Caco-2 (cell line): ENCODE results near the gene RNF121. TPM values are rescaled to one million over a fixed set of nuclear protein-coding genes. Genes with fewer than 3 reads are reported as not detected.

Source experiments
- BruUV-seq: library from RNA; stranded (reverse); fragments of 400-500 nt; replicated peaks from 2 replicates; lab custom pipeline; 2021; lab: Mats Ljungman, UMichigan
- CTCF ChIA-PET: fragments of 300-600 bp; sonication (Branson Sonifier 250); formaldehyde crosslinking; loops from one replicate; lab custom pipeline; 2022; ENCODE audit warnings: antibody characterized with exemption; lab: Charles Lee
- POLR2A ChIA-PET: fragments of 300-600 bp; sonication (Branson Sonifier 250); formaldehyde crosslinking; loops from one replicate; lab custom pipeline; 2022; ENCODE audit warnings: antibody characterized with exemption; lab: Charles Lee
- DNase-seq, 2 experiments: peaks; one replicate each; pipeline versions ENCODE4 v3.0.0 to v3.0.0-alpha.2; 2020 to 2022
- H3K27me3 ChIP-seq: replicated peaks from 2 replicates; pipeline ENCODE4 v1.6.0; 2011; ENCODE audit warnings: low read length; ENCODE audit not compliant: control insufficient read depth, insufficient read depth
- H3K36me3 ChIP-seq: 2 replicates; pipeline ENCODE4 v1.5.1; 2011; ENCODE audit warnings: low read length; ENCODE audit not compliant: control insufficient read depth, insufficient read depth
- H3K4me1 ChIP-seq: fragments of 250-450 bp; sonication (Bioruptor Pico); 2 replicates; pipeline ENCODE4 v1.5.1; 2020; ENCODE audit warnings: mild to moderate bottlenecking
- H3K4me3 ChIP-seq: 2 replicates; pipeline ENCODE4 v1.5.1; 2011; ENCODE audit warnings: low read depth, mild to moderate bottlenecking, control low read depth, low read length
- H3K9me3 ChIP-seq: fragments of 250-450 bp; sonication (Bioruptor Pico); 2 replicates; pipeline ENCODE4 v1.5.1; 2020; ENCODE audit warnings: mild to moderate bottlenecking, moderate library complexity
- H3K27ac Mint-ChIP-seq: one replicate; pipeline ENCODE4 v1.8.0; 2022; ENCODE audit warnings: mixed read lengths; ENCODE audit not compliant: unreplicated experiment
- H3K27me3 Mint-ChIP-seq: one replicate; pipeline ENCODE4 v1.8.0; 2022; ENCODE audit warnings: mixed read lengths; ENCODE audit not compliant: insufficient read depth, unreplicated experiment
- H3K36me3 Mint-ChIP-seq: one replicate; pipeline ENCODE4 v1.8.0; 2022; ENCODE audit warnings: mild to moderate bottlenecking, mixed read lengths; ENCODE audit not compliant: insufficient read depth, unreplicated experiment
- H3K4me1 Mint-ChIP-seq: one replicate; pipeline ENCODE4 v1.8.0; 2022; ENCODE audit warnings: low read depth, mixed read lengths; ENCODE audit not compliant: unreplicated experiment
- H3K4me3 Mint-ChIP-seq: one replicate; pipeline ENCODE4 v1.8.0; 2022; ENCODE audit warnings: mild to moderate bottlenecking, moderate library complexity, mixed read lengths; ENCODE audit not compliant: unreplicated experiment
- H3K9me3 Mint-ChIP-seq: one replicate; pipeline ENCODE4 v1.8.0; 2022; ENCODE audit warnings: mixed read lengths; ENCODE audit not compliant: unreplicated experiment
- intact Hi-C: fragments of 100-400 bp; cut with micrococcal nuclease; formaldehyde crosslinking; loops from one replicate; pipeline ENCODE4 v1.10.0; 2022; ENCODE audit not compliant: unreplicated experiment
- total RNA-seq: library from RNA; stranded (reverse); gene quantifications from 2 replicates; pipeline ENCODE4 v1.2.3, GENCODE V29; 2022
- TF ChIP-seq, protein P1 (sequence below), 2 experiments: fragments of 200-600 bp in 1 of 2; IDR thresholded peaks; 1 replicate in 1 of 2; 2 replicates in 1 of 2; pipeline versions ENCODE4 v1.5.1 to v1.8.0; 2011 to 2022; ENCODE audit warnings: antibody characterized with exemption in 1 of 2, control low read depth in 1 of 2, inconsistent platforms in 1 of 2, low read depth in 1 of 2, low read length in 1 of 2, mild to moderate bottlenecking in 1 of 2, moderate library complexity in 1 of 2; ENCODE audit not compliant: insufficient read depth in 1 of 2, severe bottlenecking in 1 of 2, unreplicated experiment in 1 of 2

Gene RNF121
- total RNA-seq, 1 experiment from 2014 or later = 146 TPM

DNA sequence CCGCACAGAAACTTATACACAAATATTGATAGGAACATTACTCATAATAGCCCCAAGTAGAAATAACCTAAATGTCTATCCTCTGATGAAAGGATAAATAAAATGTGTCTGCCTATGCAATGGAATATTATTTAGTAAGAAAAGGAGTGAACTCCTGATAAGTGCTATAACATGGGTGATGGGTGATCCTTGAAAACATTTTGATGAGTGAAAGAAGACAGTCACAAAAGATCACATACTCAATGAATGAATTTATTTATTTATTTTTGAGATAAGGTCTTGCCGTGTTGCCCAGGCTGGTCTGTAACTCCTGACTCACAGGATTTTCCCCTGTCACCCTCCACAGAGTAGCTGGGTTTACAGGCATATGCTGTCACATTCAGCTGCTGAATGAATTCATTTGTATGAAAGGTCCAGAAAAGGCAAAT is 17.3 kb downstream of the RNF121 start:
- POLR2A ChIA-PET = interaction anchor here (0.9 kb wide), 1 partner anchor 17 kb away, joined by 3 read pairs; the partner anchor contains the start of gene RNF121
- peak overlapping the region; percentile 94 for H3K27ac Mint-ChIP-seq

DNA sequence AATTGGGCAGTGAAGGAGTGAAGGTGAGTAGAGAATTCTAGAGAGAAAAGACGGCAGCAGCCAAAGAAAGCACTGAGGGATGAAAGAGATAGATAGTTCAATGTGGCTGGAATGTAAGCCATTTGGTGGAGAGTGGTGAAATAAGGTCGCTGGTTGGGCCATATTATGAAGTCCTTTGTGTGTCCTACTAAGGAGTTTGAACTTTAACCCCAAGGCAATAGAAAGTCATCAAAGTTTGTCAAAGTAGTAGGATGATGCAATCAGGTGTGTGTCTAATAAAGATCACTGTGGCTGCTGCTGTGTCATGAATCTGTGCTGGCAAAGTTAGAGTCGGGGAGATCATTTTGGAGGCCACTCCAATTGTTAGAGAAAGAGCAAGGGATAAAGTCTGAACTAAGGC is 18.7 kb downstream of the RNF121 start:
- peak; percentile 84 to 87 for DNase-seq
- Mint-ChIP-seq H3K4me1 (peaks cover 42% of the 10 kb centered on the region), H3K36me3 (peaks cover 43% of the 10 kb centered on the region), H3K4me3 (peak overlapping the region; percentile 34), H3K27me3 (no peaks in the 10 kb centered on the region), H3K9me3 (no peaks in the 10 kb centered on the region), H3K27ac (peak overlapping the region; percentile 87)
- TF ChIP-seq, protein P1, sequence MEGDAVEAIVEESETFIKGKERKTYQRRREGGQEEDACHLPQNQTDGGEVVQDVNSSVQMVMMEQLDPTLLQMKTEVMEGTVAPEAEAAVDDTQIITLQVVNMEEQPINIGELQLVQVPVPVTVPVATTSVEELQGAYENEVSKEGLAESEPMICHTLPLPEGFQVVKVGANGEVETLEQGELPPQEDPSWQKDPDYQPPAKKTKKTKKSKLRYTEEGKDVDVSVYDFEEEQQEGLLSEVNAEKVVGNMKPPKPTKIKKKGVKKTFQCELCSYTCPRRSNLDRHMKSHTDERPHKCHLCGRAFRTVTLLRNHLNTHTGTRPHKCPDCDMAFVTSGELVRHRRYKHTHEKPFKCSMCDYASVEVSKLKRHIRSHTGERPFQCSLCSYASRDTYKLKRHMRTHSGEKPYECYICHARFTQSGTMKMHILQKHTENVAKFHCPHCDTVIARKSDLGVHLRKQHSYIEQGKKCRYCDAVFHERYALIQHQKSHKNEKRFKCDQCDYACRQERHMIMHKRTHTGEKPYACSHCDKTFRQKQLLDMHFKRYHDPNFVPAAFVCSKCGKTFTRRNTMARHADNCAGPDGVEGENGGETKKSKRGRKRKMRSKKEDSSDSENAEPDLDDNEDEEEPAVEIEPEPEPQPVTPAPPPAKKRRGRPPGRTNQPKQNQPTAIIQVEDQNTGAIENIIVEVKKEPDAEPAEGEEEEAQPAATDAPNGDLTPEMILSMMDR (IDR thresholded peaks at IDR 0.05; ENCODE audit: insufficient read depth in 1 of 2, low read depth in 1 of 2, low read length in 1 of 2, severe bottlenecking in 1 of 2, unreplicated experiment in 1 of 2) = no peak
- BruUV-seq = no TSS peak
- H3K4me1 ChIP-seq = peaks cover 69% of the 10 kb centered on the region
- H3K27me3 ChIP-seq = no peaks in the 10 kb centered on the region
- no peaks in the 10 kb centered on the region for H3K9me3 ChIP-seq
- ChIA-PET POLR2A (interaction anchor here (0.6 to 1.1 kb wide), 3 partner anchors 10 to 62 kb away, joined by 3 to 6 read pairs (median 4); no protein-coding TSS in a partner anchor), CTCF (interaction anchor here (0.8 kb wide), 1 partner anchor 10 kb away, joined by 3 read pairs; no protein-coding TSS in a partner anchor)
- no peaks in the 10 kb centered on the region for H3K36me3 ChIP-seq
- H3K4me3 ChIP-seq = no peak overlapping the region
- intact Hi-C loops = loop anchor here (1.0 to 5.0 kb wide), 3 partner anchors 19 to 275 kb away; partner anchors contain the start of genes INPPL1 and XNDC1N

More for the DNA sequence above, 17.3 kb downstream of the RNF121 start:
- Mint-ChIP-seq H3K9me3 (no peaks in the 10 kb centered on the region), H3K27me3 (no peaks in the 10 kb centered on the region), H3K36me3 (peaks cover 40% of the 10 kb centered on the region), H3K4me1 (peaks cover 42% of the 10 kb centered on the region), H3K4me3 (peak overlapping the region; percentile 37)
- H3K9me3 ChIP-seq = no peaks in the 10 kb centered on the region
- DNase-seq = no peak
- TF ChIP-seq, protein P1 (IDR thresholded peaks at IDR 0.05; ENCODE audit: insufficient read depth in 1 of 2, low read depth in 1 of 2, low read length in 1 of 2, severe bottlenecking in 1 of 2, unreplicated experiment in 1 of 2) = no peak
- H3K4me3 ChIP-seq = no peak overlapping the region
- H3K4me1 ChIP-seq = peaks cover 69% of the 10 kb centered on the region
- intact Hi-C loops = loop anchor here (5.0 kb wide), 1 partner anchor 276 kb away; the partner anchor contains the start of gene INPPL1
- CTCF ChIA-PET = interaction anchor here (0.6 kb wide), 1 partner anchor 1470 kb away, joined by 3 read pairs; no protein-coding TSS in a partner anchor
- H3K27me3 ChIP-seq = no peaks in the 10 kb centered on the region
- H3K36me3 ChIP-seq = no peaks in the 10 kb centered on the region
- no TSS peak for BruUV-seq

DNA sequence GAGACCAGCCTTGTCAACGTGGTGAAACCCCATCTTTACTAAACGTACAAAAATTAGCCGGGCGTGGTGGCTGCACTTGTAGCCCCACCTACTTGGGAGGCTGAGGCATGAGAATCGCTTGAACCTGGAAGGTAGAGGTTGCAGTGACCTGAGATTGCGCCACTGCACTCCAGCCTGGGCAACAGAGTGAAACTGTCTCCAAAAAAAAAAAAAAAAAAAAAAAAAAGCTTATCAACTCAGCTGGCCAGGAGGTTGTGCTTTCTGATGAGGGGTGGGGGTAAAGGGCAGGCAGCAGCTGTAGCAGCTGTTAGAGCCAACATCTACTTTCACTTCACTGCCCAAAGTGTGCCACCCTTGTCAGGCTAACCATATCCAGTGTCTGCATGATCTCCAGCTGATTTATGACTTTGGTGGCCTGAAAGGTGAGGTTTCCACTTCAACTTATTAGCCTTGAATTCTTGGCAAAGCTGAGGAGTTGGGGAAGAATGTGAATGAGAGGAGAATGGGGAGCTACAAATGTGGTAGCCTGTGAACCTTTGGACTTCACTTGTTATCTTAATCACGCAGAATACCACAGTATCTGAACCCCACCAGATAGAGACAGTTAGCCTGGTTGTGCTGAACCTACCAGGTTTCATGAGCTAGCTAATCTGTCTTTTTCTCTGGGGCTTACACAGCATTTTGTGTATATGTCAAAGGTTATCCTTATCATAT is 19.6 kb downstream of the RNF121 start:
- CTCF ChIA-PET = interaction anchor here (0.6 to 1.7 kb wide), 11 partner anchors 9 to 736 kb away, joined by 3 to 15 read pairs (median 4); partner anchors contain the start of genes RNF121 and XNDC1N
- peaks cover 42% of the 10 kb centered on the region for H3K36me3 Mint-ChIP-seq
- TF ChIP-seq, protein P1 (IDR thresholded peaks at IDR 0.05; ENCODE audit: insufficient read depth in 1 of 2, low read depth in 1 of 2, low read length in 1 of 2, severe bottlenecking in 1 of 2, unreplicated experiment in 1 of 2) = no peak

More for the DNA sequence above, 19.6 kb downstream of the RNF121 start:
- Mint-ChIP-seq H3K27me3 (no peaks in the 10 kb centered on the region), H3K27ac (peak overlapping the region; percentile 87), H3K9me3 (no peaks in the 10 kb centered on the region), H3K4me3 (peak overlapping the region; percentile 54), H3K4me1 (peaks cover 34% of the 10 kb centered on the region)
- no TSS peak for BruUV-seq
- Histone ChIP-seq H3K27me3 (no peaks in the 10 kb centered on the region), H3K36me3 (no peaks in the 10 kb centered on the region), H3K4me1 (peaks cover 68% of the 10 kb centered on the region), H3K9me3 (no peaks in the 10 kb centered on the region), H3K4me3 (no peak overlapping the region)
- POLR2A ChIA-PET = interaction anchor here (0.6 to 1.7 kb wide), 8 partner anchors 16 to 199 kb away, joined by 3 to 41 read pairs (median 3); partner anchors contain the start of genes ANAPC15, RNF121 and XNDC1N
- DNase-seq = peak; percentile 79 to 89
- intact Hi-C loops = loop anchor here (1.0 to 5.0 kb wide), 2 partner anchors 84 to 274 kb away; partner anchors contain the start of gene INPPL1
